A375 (cell line): ENCODE results near the gene SPRR2D. TPM values are rescaled to one million over a fixed set of nuclear protein-coding genes. Genes with fewer than 3 reads are reported as not detected.

ENCODE experiments used
- small RNA-seq: library from RNA; depleted of rRNA; stranded (forward); fragments of <200 nt; gene quantifications from one replicate; pipeline ENCODE3, GENCODE V24; 2014
- total RNA-seq: library from RNA; depleted of rRNA; stranded (reverse); fragments of >200 nt; shearing (Covaris generic); gene quantifications from 2 replicates; pipeline ENCODE4 v1.2.3, GENCODE V29; 2014; rRNA removed

Gene SPRR2D
- total RNA-seq: 0.40 and 1.4 TPM in 2 replicates

DNA sequence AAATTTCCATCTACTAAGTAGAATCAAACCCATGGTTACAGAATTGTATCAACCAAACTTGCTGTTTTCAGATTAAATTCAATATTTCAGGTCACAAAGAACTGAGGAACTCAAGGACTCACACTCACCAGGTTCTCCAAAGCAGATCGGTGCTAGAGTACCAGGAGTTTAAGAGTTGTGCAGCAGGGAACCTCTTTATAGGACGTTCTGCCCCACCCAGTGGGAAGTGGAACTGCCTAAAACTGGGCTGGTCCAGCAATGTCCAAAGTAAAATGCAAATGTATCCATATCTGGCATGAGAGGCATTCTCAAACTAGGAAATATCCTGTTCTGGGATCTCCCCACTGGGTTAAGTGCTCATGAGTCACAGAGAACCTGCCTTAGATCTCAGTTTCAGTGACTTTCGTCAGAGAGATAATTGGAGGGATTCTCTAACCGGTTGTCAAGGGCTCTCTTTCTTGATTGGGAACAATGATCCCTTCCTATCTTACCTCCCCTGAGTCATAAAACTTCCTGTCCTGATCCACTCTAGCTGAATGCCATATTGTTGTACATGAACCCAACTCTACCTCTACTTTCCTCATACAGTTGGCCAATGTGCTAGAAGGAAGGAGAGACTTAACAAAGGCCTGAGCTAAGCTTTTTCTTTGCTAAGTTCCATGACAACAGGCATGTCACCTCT lies at the start of gene SPRR2D:
TSS of gene SPRR2D (minus strand) at position 171 of the 682 bp plus-strand sequence. CDS start 774 bp downstream, outside the sequence.

DNA sequence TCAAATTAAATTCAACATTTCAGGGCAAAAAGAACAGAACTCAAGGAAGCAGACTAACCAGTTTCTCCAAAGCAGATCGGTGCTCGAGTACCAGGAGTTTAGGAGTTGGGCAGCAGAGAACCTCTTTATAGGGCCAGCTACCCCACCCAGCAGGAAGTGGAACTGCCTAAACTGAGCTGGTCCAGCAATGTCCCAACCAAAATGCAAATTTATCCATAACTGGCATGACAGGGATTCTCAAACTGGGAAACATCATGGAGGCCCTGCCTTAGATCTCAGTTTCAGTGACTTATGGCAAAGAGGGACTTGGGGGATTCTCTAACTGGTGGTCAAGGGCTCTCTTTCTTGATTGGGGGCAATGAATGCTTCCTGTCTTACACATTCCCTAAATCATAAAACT lies 30.6 kb upstream of the SPRR2D start, which contains the start of gene SPRR2B:
TSS of gene SPRR2B (minus strand) at position 101 of the 400 bp plus-strand sequence. CDS start 772 bp downstream, outside the sequence.

DNA sequence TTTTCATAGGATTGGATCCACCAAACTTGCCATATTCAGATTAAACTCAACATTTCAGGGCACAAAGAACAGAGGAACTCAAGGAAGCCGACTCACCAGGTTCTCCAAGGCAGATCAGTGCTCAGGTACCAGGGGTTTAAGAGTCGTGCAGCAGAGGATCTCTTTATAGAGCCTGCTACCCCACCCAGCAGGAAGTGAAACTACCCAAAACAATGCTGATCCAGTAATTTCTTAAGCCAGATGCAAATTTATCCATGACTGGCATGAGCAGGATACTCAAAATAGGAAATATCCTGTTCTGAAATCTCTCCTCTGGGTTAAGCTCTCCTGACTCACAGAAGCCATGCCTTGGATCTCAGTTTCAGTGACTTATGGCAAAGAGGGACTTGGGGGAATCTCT lies 16.5 kb upstream of the SPRR2D start, which contains the start of gene SPRR2A:
TSS of gene SPRR2A (minus strand) at position 138 of the 400 bp plus-strand sequence. CDS start 777 bp downstream, outside the sequence.

DNA sequence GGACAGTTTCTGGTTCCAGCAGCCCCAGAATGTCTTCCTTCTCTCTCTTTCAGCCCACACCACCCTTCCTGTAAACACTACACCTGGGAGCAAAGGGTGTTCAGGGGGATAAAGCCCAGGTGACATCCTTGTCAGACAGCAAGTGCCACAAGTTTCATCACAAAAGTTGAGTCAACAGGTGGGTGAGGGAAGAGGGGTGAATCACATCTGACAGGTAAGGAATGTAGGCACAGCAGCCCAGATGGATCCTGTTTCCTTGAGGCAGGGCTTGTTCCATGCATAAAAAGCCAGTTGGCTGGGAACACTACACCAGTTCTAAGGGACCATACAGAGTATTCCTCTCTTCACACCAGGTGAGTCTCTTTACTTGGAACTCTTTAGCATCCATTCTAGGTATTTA lies 10.0 kb downstream of the SPRR2D start, which contains the start of gene SPRR1B:
TSS of gene SPRR1B (plus strand) at position 309 of the 400 bp plus-strand sequence. CDS start 1,143 bp downstream, outside the sequence.

DNA sequence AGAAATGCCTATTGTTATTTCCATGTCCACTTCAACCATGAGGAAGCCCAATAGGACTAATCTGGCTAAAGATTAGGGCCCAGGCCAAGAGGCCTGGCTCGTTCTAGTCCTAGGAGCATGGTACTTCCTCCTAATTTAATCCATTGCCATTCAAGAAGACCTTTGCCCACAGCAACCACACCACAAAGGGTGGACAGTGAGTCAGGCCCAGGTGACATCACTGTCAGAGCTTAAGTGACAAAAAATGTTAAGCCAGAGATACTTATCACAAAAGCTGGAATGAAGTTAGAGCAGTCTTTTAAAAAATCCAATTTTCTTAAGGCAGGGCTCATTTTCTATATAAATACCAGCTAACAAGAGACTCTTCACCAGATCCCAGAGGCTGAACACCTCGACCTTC lies 39.5 kb downstream of the SPRR2D start, which contains the start of gene SPRR3:
TSS of gene SPRR3 (plus strand) at position 368 of the 400 bp plus-strand sequence. CDS start 1,272 bp downstream, outside the sequence.

Small RNAs within 50 kb of the gene (small RNA-seq; reads per million reads assigned to genes)
- gene AL356867.1 (not detected), gene RF00322 (not detected)

Other genes starting within 250 kb of the SPRR2D start
- not detected in 2 replicates for gene LCE1D, start 244.4 kb downstream of the SPRR2D start, total RNA-seq
- not detected in 2 replicates for gene LCE1C, start 234.5 kb downstream of the SPRR2D start, total RNA-seq
- gene LCE1B, start 229.1 kb downstream of the SPRR2D start, total RNA-seq: not detected in 2 replicates
- gene LCE1A, start 213.6 kb downstream of the SPRR2D start, total RNA-seq: not detected in 2 replicates
- gene LCE6A, start 198.3 kb downstream of the SPRR2D start, total RNA-seq: not detected in 2 replicates
- gene LCE7A, start 181.1 kb downstream of the SPRR2D start, total RNA-seq: not detected in 2 replicates
- not detected in 2 replicates for gene SMCP, start 162.8 kb downstream of the SPRR2D start, total RNA-seq
- 0.08 TPM in 1 of 2 replicates, not detected in the other for gene IVL, start 132.6 kb downstream of the SPRR2D start, total RNA-seq
- gene SPRR5, start 93.9 kb downstream of the SPRR2D start, total RNA-seq: not detected in 2 replicates
- gene SPRR4, start 70.5 kb downstream of the SPRR2D start, total RNA-seq: not detected in 2 replicates
- not detected in 2 replicates for gene SPRR1A, start 57.0 kb downstream of the SPRR2D start, total RNA-seq
- gene SPRR3, start 39.4 kb downstream of the SPRR2D start, total RNA-seq: not detected in 2 replicates
- not detected in 2 replicates for gene SPRR1B, start 9.9 kb downstream of the SPRR2D start, total RNA-seq
- gene SPRR2A, start 16.4 kb upstream of the SPRR2D start, total RNA-seq: not detected in 2 replicates
- not detected in 2 replicates for gene SPRR2B, start 30.5 kb upstream of the SPRR2D start, total RNA-seq
- not detected in 2 replicates for gene SPRR2E, start 53.4 kb upstream of the SPRR2D start, total RNA-seq
- not detected in 2 replicates for gene SPRR2F, start 72.4 kb upstream of the SPRR2D start, total RNA-seq
- gene SPRR2G, start 109.8 kb upstream of the SPRR2D start, total RNA-seq: not detected in 2 replicates
- gene LELP1, start 162.3 kb upstream of the SPRR2D start, total RNA-seq: not detected in 2 replicates
- gene PRR9, start 176.5 kb upstream of the SPRR2D start, total RNA-seq: not detected in 2 replicates
- gene LORICRIN, start 218.6 kb upstream of the SPRR2D start, total RNA-seq: not detected in 2 replicates